Vagina (tissue), 2 donors: ENCODE measurements around the gene CHRND. TPM values are rescaled to one million over a fixed set of nuclear protein-coding genes. Genes with fewer than 3 reads are reported as not detected.

Experiments used
- DNase-seq, 2 donors: peaks; one replicate each; pipeline ENCODE4 v3.0.0-alpha.2; 2017; ENCODE audit errors: extremely low spot score in 2 of 2
- H3K27ac ChIP-seq: fragments of 200-600 bp; sonication (generic); one replicate; pipeline ENCODE4 v1.5.1; 2019
- H3K27me3 ChIP-seq: fragments of 200-600 bp; sonication (generic); one replicate; pipeline ENCODE4 v1.5.1; 2019
- H3K36me3 ChIP-seq, 2 donors: fragments of 200-600 bp; sonication (generic); one replicate each; pipeline ENCODE4 v1.5.1; 2017 to 2019
- H3K4me1 ChIP-seq: fragments of 200-600 bp; sonication (generic); one replicate; pipeline ENCODE4 v1.5.1; 2019
- H3K4me3 ChIP-seq, 2 donors: fragments of 200-600 bp; sonication (generic); 1 replicate in 1 of 2; 2 replicates in 1 of 2; pipeline ENCODE4 v1.5.1; 2016 to 2019
- H3K9me3 ChIP-seq: fragments of 200-600 bp; sonication (generic); one replicate; pipeline ENCODE4 v1.5.1; 2019
- POLR2A ChIP-seq, 2 donors: fragments of 450-650 bp; IDR thresholded peaks; one replicate each; pipeline ENCODE4 v1.6.1; 2017; ENCODE audit warnings: antibody characterized with exemption in 2 of 2, mild to moderate bottlenecking in 2 of 2, moderate library complexity in 2 of 2
- POLR2AphosphoS5 ChIP-seq, 2 donors: sonication (generic); formaldehyde crosslinking; IDR thresholded peaks; one replicate each; pipeline ENCODE4 v1.9.0; 2017; ENCODE audit warnings: antibody characterized with exemption in 2 of 2, mild to moderate bottlenecking in 2 of 2, low read depth in 1 of 2; ENCODE audit not compliant: insufficient read depth in 1 of 2
- intact Hi-C: fragments of 100-400 bp; cut with DNase I; formaldehyde crosslinking; loops from one replicate; pipeline ENCODE4 v1.15.1; 2023
- total RNA-seq: library from RNA; depleted of rRNA; stranded (reverse); fragments of >200 nt; gene quantifications from one replicate; pipeline ENCODE4 v1.2.3, GENCODE V29; 2016
- TF ChIP-seq, protein P1 (sequence below), 3 experiments: fragments of 450-650 bp in 2 of 3; fragments of 200-600 bp in 1 of 3; sonication (generic) in 1 of 3; IDR thresholded peaks; one replicate each; pipeline ENCODE4 v1.5.1; 2017 to 2019; ENCODE audit warnings: antibody characterized with exemption in 3 of 3, mild to moderate bottlenecking in 2 of 3, moderate library complexity in 2 of 3

The CHRND gene
- total RNA-seq, 1 donor from 2014 or later: not detected

- no peaks in the 10 kb centered on the region for H3K9me3 ChIP-seq
- no peak overlapping the region for H3K27ac ChIP-seq
- H3K4me3 ChIP-seq: no peak overlapping the region
- H3K36me3 ChIP-seq: no peaks in the 10 kb centered on the region
- H3K4me1 ChIP-seq: peaks cover 13% of the 10 kb centered on the region
- intact Hi-C loops: no loop called here
- no peak for TF ChIP-seq POLR2A (IDR thresholded peaks at IDR 0.05)
- no peak for TF ChIP-seq POLR2AphosphoS5 (IDR thresholded peaks at IDR 0.05; ENCODE audit: insufficient read depth in 1 of 2, low read depth in 1 of 2)
- TF ChIP-seq, protein P1, sequence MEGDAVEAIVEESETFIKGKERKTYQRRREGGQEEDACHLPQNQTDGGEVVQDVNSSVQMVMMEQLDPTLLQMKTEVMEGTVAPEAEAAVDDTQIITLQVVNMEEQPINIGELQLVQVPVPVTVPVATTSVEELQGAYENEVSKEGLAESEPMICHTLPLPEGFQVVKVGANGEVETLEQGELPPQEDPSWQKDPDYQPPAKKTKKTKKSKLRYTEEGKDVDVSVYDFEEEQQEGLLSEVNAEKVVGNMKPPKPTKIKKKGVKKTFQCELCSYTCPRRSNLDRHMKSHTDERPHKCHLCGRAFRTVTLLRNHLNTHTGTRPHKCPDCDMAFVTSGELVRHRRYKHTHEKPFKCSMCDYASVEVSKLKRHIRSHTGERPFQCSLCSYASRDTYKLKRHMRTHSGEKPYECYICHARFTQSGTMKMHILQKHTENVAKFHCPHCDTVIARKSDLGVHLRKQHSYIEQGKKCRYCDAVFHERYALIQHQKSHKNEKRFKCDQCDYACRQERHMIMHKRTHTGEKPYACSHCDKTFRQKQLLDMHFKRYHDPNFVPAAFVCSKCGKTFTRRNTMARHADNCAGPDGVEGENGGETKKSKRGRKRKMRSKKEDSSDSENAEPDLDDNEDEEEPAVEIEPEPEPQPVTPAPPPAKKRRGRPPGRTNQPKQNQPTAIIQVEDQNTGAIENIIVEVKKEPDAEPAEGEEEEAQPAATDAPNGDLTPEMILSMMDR (IDR thresholded peaks at IDR 0.05): no peak
- DNase-seq: no peak
- peaks cover 13% of the 10 kb centered on the region for H3K27me3 ChIP-seq
Measured at GRCh38 chr2:232527905-232528470, 2.0 kb downstream of the CHRND start.

DNA sequence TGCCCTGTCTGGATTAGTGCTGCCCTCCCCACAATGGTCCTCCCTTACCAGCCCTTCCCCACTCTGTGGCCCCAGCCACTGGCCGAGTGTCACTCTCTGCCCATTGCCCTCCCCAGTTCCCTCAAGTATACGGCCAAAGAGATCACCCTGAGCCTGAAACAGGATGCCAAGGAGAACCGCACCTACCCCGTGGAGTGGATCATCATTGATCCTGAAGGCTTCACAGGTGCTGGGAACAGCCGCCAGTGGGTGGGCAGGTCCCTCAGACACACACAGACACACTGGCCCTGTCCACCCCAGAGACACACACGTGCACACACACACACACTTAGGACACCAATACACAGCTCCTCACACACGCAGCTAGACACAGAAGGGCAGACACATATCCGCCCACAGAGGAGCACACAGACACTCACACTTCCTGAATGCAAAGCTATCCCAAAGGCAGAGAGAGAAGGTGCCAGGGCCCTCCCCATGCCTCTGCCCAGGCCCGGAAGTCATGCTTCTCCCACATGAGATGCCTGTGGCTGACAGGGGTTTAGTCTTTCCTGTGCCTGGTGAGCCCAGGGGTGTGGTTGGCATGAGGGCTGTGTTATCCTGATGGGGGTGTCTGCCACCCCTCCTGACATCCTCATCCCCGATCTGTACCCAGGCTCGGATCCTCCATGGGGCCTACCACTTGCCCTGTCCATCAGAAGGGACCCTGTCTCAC, 2.9 kb downstream of the CHRND start:
- DNase-seq: no peak
- no peak overlapping the region for H3K27ac ChIP-seq
- H3K4me3 ChIP-seq: no peak overlapping the region
- intact Hi-C loops: no loop called here
- peaks cover 4% of the 10 kb centered on the region for H3K27me3 ChIP-seq
- TF ChIP-seq POLR2A (IDR thresholded peaks at IDR 0.05) (no peak), POLR2AphosphoS5 (IDR thresholded peaks at IDR 0.05; ENCODE audit: insufficient read depth in 1 of 2, low read depth in 1 of 2) (no peak)
- TF ChIP-seq, protein P1 (IDR thresholded peaks at IDR 0.05): no peak
- no peaks in the 10 kb centered on the region for H3K9me3 ChIP-seq
- H3K4me1 ChIP-seq: peaks cover 4% of the 10 kb centered on the region
- no peaks in the 10 kb centered on the region for H3K36me3 ChIP-seq

DNA sequence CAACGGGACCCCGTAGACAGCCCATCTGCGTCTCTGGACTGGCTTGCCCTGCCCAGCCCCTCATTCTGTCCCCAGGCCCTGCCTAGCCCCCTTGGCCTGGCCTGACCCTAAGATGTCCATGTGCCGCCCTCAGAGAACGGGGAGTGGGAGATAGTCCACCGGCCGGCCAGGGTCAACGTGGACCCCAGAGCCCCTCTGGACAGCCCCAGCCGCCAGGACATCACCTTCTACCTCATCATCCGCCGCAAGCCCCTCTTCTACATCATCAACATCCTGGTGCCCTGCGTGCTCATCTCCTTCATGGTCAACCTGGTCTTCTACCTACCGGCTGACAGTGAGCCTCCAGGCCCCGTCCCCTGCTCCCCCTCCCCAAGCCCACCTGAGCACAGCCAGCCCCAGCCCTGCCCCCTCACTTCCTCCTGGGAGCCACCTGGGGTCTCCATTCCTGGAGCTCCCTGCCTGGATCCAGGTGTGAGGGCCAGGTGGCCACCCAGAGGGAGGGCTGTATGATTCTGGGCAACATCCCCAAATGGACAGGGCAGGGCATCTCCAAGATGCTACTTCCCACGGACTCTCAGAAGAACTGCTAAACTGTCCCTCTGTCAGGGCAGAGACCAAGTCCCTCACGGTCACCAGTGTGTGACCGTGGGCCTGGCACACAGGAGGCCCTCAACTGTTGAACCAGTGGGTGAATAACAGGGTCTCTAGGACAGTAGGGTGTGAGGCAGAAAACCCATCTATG, 4.0 kb downstream of the CHRND start:
- Histone ChIP-seq H3K9me3 (no peaks in the 10 kb centered on the region), H3K27me3 (no peaks in the 10 kb centered on the region), H3K4me3 (no peak overlapping the region), H3K36me3 (no peaks in the 10 kb centered on the region), H3K27ac (no peak overlapping the region), H3K4me1 (no peaks in the 10 kb centered on the region)
- intact Hi-C loops: no loop called here
- DNase-seq: no peak
- TF ChIP-seq POLR2A (IDR thresholded peaks at IDR 0.05): no peak
- TF ChIP-seq POLR2AphosphoS5 (IDR thresholded peaks at IDR 0.05; ENCODE audit: insufficient read depth in 1 of 2, low read depth in 1 of 2): no peak
- TF ChIP-seq, protein P1 (IDR thresholded peaks at IDR 0.05): no peak

- DNase-seq: no peak
- Histone ChIP-seq H3K4me3 (no peak overlapping the region), H3K27ac (no peak overlapping the region), H3K27me3 (no peaks in the 10 kb centered on the region), H3K36me3 (no peaks in the 10 kb centered on the region), H3K4me1 (no peaks in the 10 kb centered on the region), H3K9me3 (no peaks in the 10 kb centered on the region)
- intact Hi-C loops: no loop called here
- TF ChIP-seq, protein P1 (IDR thresholded peaks at IDR 0.05): no peak
- no peak for TF ChIP-seq POLR2AphosphoS5 (IDR thresholded peaks at IDR 0.05; ENCODE audit: insufficient read depth in 1 of 2, low read depth in 1 of 2)
- TF ChIP-seq POLR2A (IDR thresholded peaks at IDR 0.05): no peak
Measured at GRCh38 chr2:232530626-232531260, 4.8 kb downstream of the CHRND start.
